GM23338 (cell line): ENCODE measurements around the gene CLDN6. TPM values are rescaled to one million over a fixed set of nuclear protein-coding genes. Genes with fewer than 3 reads are reported as not detected.
A peak's percentile ranks its signal among the peaks of the same experiment; 100 is the strongest.

Source experiments
- ATAC-seq: fragments of 200-7000 bp; cut with Tn5 transposase; 3 replicates; pipeline ENCODE4 v1.9.1; 2020
- DNase-seq: peaks from one replicate; pipeline ENCODE4 v3.0.0-alpha.2; 2015; ENCODE audit warnings: low spot score
- H2AFZ ChIP-seq: fragments of 200-600 bp; sonication (generic); 2 replicates; pipeline ENCODE4 v1.8.0; 2016; ENCODE audit warnings: antibody characterized with exemption, mild to moderate bottlenecking, moderate library complexity
- H3F3A ChIP-seq: fragments of 200-600 bp; sonication (generic); replicated peaks from 2 replicates; pipeline ENCODE4 v1.8.0; 2017; ENCODE audit warnings: antibody characterized with exemption, mixed run types, low read depth
- H3K27ac ChIP-seq: fragments of 200-600 bp; sonication (generic); 2 replicates; pipeline ENCODE4 v1.6.1; 2016; ENCODE audit warnings: low read depth
- H3K27me3 ChIP-seq: fragments of 200-600 bp; sonication (generic); 2 replicates; pipeline ENCODE4 v1.8.0; 2016; ENCODE audit warnings: mild to moderate bottlenecking, mixed run types, moderate library complexity; ENCODE audit not compliant: insufficient read depth
- H3K36me3 ChIP-seq: fragments of 200-600 bp; sonication (generic); 2 replicates; pipeline ENCODE4 v1.8.0; 2016; ENCODE audit warnings: mild to moderate bottlenecking; ENCODE audit not compliant: insufficient read depth
- H3K4me1 ChIP-seq: fragments of 200-600 bp; sonication (generic); 2 replicates; pipeline ENCODE4 v1.8.0; 2016; ENCODE audit warnings: mild to moderate bottlenecking, moderate library complexity; ENCODE audit not compliant: insufficient read depth
- H3K4me2 ChIP-seq: fragments of 200-600 bp; sonication (generic); 2 replicates; pipeline ENCODE4 v1.7.1; 2017; ENCODE audit warnings: mixed run types
- H3K4me3 ChIP-seq: fragments of 200-600 bp; sonication (generic); 2 replicates; pipeline ENCODE4 v1.6.1; 2016; ENCODE audit warnings: mixed run types
- H3K79me2 ChIP-seq: fragments of 200-600 bp; sonication (generic); replicated peaks from 2 replicates; pipeline ENCODE4 v1.8.0; 2017; ENCODE audit warnings: mild to moderate bottlenecking; ENCODE audit not compliant: insufficient read depth
- H3K9me2 ChIP-seq: fragments of 200-600 bp; sonication (generic); 2 replicates; pipeline ENCODE4 v1.8.0; 2017; ENCODE audit not compliant: insufficient read depth
- H4K20me1 ChIP-seq: fragments of 200-600 bp; sonication (generic); replicated peaks from 2 replicates; pipeline ENCODE4 v1.8.0; 2017; ENCODE audit warnings: mild to moderate bottlenecking; ENCODE audit not compliant: insufficient read depth
- H3K27ac Mint-ChIP-seq: 2 replicates; pipeline ENCODE4 v1.8.0; 2020; ENCODE audit warnings: inconsistent platforms, mild to moderate bottlenecking, moderate library complexity, mixed read lengths
- H3K27me3 Mint-ChIP-seq: 3 replicates; pipeline ENCODE4 v1.8.0; 2022; ENCODE audit warnings: low read depth, mild to moderate bottlenecking, moderate library complexity, mixed read lengths, inconsistent platforms; ENCODE audit not compliant: insufficient read depth, poor library complexity
- H3K36me3 Mint-ChIP-seq: 3 replicates; pipeline ENCODE4 v1.8.0; 2021; ENCODE audit warnings: low read depth, mild to moderate bottlenecking, inconsistent platforms, moderate library complexity, mixed read lengths
- H3K4me1 Mint-ChIP-seq: 3 replicates; pipeline ENCODE4 v1.8.0; 2020; ENCODE audit warnings: mild to moderate bottlenecking, inconsistent platforms, mixed read lengths
- H3K4me3 Mint-ChIP-seq: 3 replicates; pipeline ENCODE4 v1.8.0; 2021; ENCODE audit warnings: moderate library complexity, mild to moderate bottlenecking, inconsistent platforms, mixed read lengths
- H3K9me3 Mint-ChIP-seq: 3 replicates; pipeline ENCODE4 v1.8.0; 2020; ENCODE audit warnings: moderate library complexity, mild to moderate bottlenecking, inconsistent platforms, mixed read lengths
- CREB1 ChIP-seq: fragments of 250-450 bp; sonication (Bioruptor Pico); IDR thresholded peaks from 2 replicates; pipeline ENCODE4 v1.5.0; 2020; ENCODE audit warnings: low read depth, mild to moderate bottlenecking, moderate library complexity
- CTCF ChIP-seq, 2 experiments: fragments of 200-600 bp in 1 of 2; sonication (generic) in 1 of 2; conservative IDR thresholded peaks; 2 replicates each; pipeline versions ENCODE4 v1.5.1 to v1.6.1; 2016 to 2017; ENCODE audit warnings: antibody characterized with exemption in 2 of 2, low read depth in 2 of 2, mild to moderate bottlenecking in 2 of 2, moderate library complexity in 1 of 2
- EZH2 ChIP-seq: fragments of 200-600 bp; sonication (generic); IDR thresholded peaks from one replicate; pipeline ENCODE4 v1.8.0; 2017; ENCODE audit warnings: antibody characterized with exemption, mild to moderate bottlenecking, low read depth; ENCODE audit not compliant: unreplicated experiment
- EZH2phosphoT487 ChIP-seq: fragments of 200-600 bp; sonication (generic); IDR thresholded peaks from one replicate; pipeline ENCODE4 v1.8.1; 2018; ENCODE audit warnings: antibody characterized with exemption; ENCODE audit not compliant: unreplicated experiment
- JUNB ChIP-seq: IDR thresholded peaks from one replicate; pipeline ENCODE4 v1.6.1; 2016; ENCODE audit warnings: antibody characterized with exemption; ENCODE audit not compliant: unreplicated experiment
- NANOG ChIP-seq: IDR thresholded peaks from 2 replicates; pipeline ENCODE4 v1.6.1; 2016; ENCODE audit warnings: antibody characterized with exemption, borderline replicate concordance
- POLR2AphosphoS5 ChIP-seq: IDR thresholded peaks from 2 replicates; pipeline ENCODE4 v1.6.1; 2016; ENCODE audit warnings: antibody characterized with exemption, low read depth
- REST ChIP-seq: IDR thresholded peaks from one replicate; pipeline ENCODE4 v1.6.1; 2018; ENCODE audit warnings: antibody characterized with exemption; ENCODE audit not compliant: unreplicated experiment
- STAT1 ChIP-seq: IDR thresholded peaks from one replicate; pipeline ENCODE4 v1.6.1; 2016; ENCODE audit warnings: antibody characterized with exemption; ENCODE audit not compliant: unreplicated experiment
- ZNF114 ChIP-seq: fragments of 250-450 bp; sonication (Bioruptor Pico); IDR thresholded peaks from 2 replicates; pipeline ENCODE4 v1.5.0; 2020; ENCODE audit warnings: mild to moderate bottlenecking, moderate library complexity
- ZNF331 ChIP-seq: fragments of 250-450 bp; sonication (Bioruptor Pico); IDR thresholded peaks from 2 replicates; pipeline ENCODE4 v1.5.0; 2020; ENCODE audit warnings: low read depth, mild to moderate bottlenecking, moderate library complexity
- polyA plus RNA-seq: library from polyadenylated mRNA; unstranded; fragments of >200 nt; fragmentation: Nextera tagmentation; extraction: Ambion mirVana; gene quantifications from 2 replicates; pipeline ENCODE4 v1.2.1, GENCODE V29; 2016
- total RNA-seq: library from RNA; depleted of rRNA; stranded (reverse); fragments of >200 nt; shearing (Covaris generic); gene quantifications from 2 replicates; pipeline ENCODE4 v1.2.3, GENCODE V29; 2014

The CLDN6 gene
- total and polyA plus RNA-seq, 2 experiments from 2014 or later, result 537 to 1,028 TPM

- H3K27ac ChIP-seq, result no peak overlapping the region
- DNase-seq (no peak), ATAC-seq (no peak)
- Mint-ChIP-seq H3K27me3 (peaks cover 24% of the 10 kb centered on the region), H3K4me3 (no peak overlapping the region), H3K27ac (no peak overlapping the region), H3K36me3 (peaks cover 46% of the 10 kb centered on the region), H3K4me1 (peaks cover 18% of the 10 kb centered on the region), H3K9me3 (peaks cover 4% of the 10 kb centered on the region; the same call in 2 of the 3 replicates)
- no peaks in the 10 kb centered on the region for H3K36me3 ChIP-seq
- no peak overlapping the region for H3K4me2 ChIP-seq
- no peaks in the 10 kb centered on the region for H3K9me2 ChIP-seq
- no peak overlapping the region for H3K4me3 ChIP-seq
- no peaks in the 10 kb centered on the region; the same call in 1 of the 2 replicates for H3K79me2 ChIP-seq
- peaks cover 9% of the 10 kb centered on the region; the same call in 1 of the 2 replicates for H3K4me1 ChIP-seq
- no peak overlapping the region for H2AFZ ChIP-seq
- peaks cover 7% of the 10 kb centered on the region for H4K20me1 ChIP-seq
- peaks cover 27% of the 10 kb centered on the region for H3K27me3 ChIP-seq
- H3F3A ChIP-seq, result peaks cover 11% of the 10 kb centered on the region
- 0 out of 2 replicates have a peak, but pooled peaks have one; percentile 9 for TF ChIP-seq POLR2AphosphoS5
- no peak for TF ChIP-seq EZH2
Measured at GRCh38 chr16:3051494-3051893, 33.5 kb upstream of the CLDN6 start.

- H3K27me3 ChIP-seq, result peaks cover 27% of the 10 kb centered on the region
- H3K27me3 Mint-ChIP-seq, result peaks cover 24% of the 10 kb centered on the region
- peaks cover 11% of the 10 kb centered on the region for H3F3A ChIP-seq
- H3K27ac ChIP-seq, result no peak overlapping the region
- no peaks in the 10 kb centered on the region for H3K36me3 ChIP-seq
- H2AFZ ChIP-seq, result no peak overlapping the region
- H3K79me2 ChIP-seq, result no peaks in the 10 kb centered on the region; the same call in 1 of the 2 replicates
- no peak overlapping the region for H3K4me3 Mint-ChIP-seq
- DNase-seq (no peak), ATAC-seq (no peak)
- peaks cover 46% of the 10 kb centered on the region for H3K36me3 Mint-ChIP-seq
- H3K9me3 Mint-ChIP-seq, result peaks cover 4% of the 10 kb centered on the region; the same call in 2 of the 3 replicates
- peaks cover 18% of the 10 kb centered on the region for H3K4me1 Mint-ChIP-seq
- H3K9me2 ChIP-seq, result no peaks in the 10 kb centered on the region
- no peak overlapping the region for H3K4me3 ChIP-seq
- peaks cover 9% of the 10 kb centered on the region; the same call in 1 of the 2 replicates for H3K4me1 ChIP-seq
- no peak overlapping the region for H3K4me2 ChIP-seq
- no peak overlapping the region for H3K27ac Mint-ChIP-seq
- H4K20me1 ChIP-seq, result peaks cover 7% of the 10 kb centered on the region
- TF ChIP-seq REST (no peak), CTCF (conservative IDR thresholded peaks at IDR 0.05; ENCODE audit: low read depth in 2 of 2) (no peak), JUNB (no peak), POLR2AphosphoS5 (no peak), ZNF114 (no peak), CREB1 (CRISPR knock-in tag) (no peak), EZH2phosphoT487 (no peak), ZNF331 (no peak), STAT1 (no peak), NANOG (no peak), EZH2 (no peak)
Measured at GRCh38 chr16:3051009-3051408, 33.0 kb upstream of the CLDN6 start.
